ENCODE results near the gene DISC1. TPM values are rescaled to one million over a fixed set of nuclear protein-coding genes. Genes with fewer than 3 reads are reported as not detected.

The DISC1 gene
- total RNA-seq, 2 experiments from 2014 or later: 1.7 to 2.0 TPM

DNA sequence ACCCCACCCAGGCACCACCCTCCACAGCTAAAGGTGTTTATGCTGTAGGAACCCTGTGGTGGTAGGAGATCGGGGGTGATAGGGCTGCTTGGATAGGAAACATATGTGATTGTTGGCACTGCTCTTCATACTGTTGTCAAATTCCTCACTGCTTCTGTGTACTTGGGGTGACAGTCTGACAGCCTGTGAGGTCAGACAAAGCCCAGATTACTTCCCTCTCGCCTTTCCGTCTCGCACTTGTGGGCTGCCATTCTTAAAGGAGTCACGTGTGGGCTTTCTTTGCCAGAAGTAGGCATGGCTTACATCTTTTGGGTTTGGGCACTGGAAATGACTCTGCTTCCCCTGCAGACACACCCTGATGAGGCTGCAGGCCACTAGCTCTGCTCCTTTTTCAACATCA is 363.8 kb downstream of the DISC1 start:
- no peak for DNase-seq
- Mint-ChIP-seq H3K4me3 (no peak overlapping the region), H3K27ac (no peak overlapping the region), H3K36me3 (no peaks in the 10 kb centered on the region), H3K4me1 (peaks cover 2% of the 10 kb centered on the region), H3K27me3 (no peaks in the 10 kb centered on the region), H3K9me3 (no peaks in the 10 kb centered on the region)

DNA sequence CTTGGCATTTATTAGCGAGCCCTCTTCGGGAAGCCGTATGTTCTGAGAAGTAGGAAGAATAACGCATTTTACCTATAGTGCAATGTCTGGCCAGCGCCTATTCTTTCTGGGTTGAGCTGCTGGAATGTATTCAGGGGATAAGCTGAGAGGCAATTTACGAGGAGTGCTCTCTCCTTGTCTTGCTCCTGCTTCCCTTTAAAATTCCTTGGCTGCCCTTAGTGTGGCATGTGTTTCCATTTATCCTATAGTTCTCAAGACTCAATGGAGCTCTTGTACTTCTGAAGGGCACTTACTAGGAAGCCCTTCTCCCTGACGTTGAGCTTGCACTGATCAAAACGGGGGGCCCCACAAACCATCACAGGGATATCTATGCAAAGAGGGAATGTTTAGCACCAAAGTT is 364.6 kb downstream of the DISC1 start:
- H3K36me3 Mint-ChIP-seq: no peaks in the 10 kb centered on the region
- DNase-seq: no peak
- no peak overlapping the region for H3K4me3 Mint-ChIP-seq
- no peaks in the 10 kb centered on the region for H3K9me3 Mint-ChIP-seq
- no peaks in the 10 kb centered on the region for H3K4me1 Mint-ChIP-seq
- no peak overlapping the region for H3K27ac Mint-ChIP-seq
- no peaks in the 10 kb centered on the region for H3K27me3 Mint-ChIP-seq

DNA sequence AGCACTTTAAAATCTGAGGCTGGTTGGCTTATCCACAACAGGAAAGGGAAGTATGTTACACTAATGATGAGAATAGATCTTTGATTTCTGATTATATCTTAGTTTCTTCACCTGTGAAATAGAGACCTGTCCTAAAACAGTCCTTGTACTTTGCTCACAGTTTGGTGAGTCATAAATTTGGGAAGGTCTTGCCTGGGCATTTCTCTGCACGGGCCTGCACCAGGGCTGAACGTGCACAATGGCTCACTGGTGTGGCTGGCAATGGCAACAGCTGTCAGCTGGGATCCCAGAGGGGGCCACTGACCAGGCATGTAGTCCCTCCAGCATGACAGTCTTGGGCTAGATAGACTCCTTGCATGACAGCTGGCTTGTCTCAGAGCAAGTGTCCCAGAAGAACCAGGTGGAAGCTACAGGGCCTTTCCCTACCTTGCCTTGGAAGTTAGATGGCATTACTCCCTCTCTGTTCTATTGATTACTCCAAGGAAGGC is 367.4 kb downstream of the DISC1 start:
- Mint-ChIP-seq H3K27ac (no peak overlapping the region), H3K4me1 (no peaks in the 10 kb centered on the region), H3K4me3 (no peak overlapping the region), H3K36me3 (no peaks in the 10 kb centered on the region), H3K9me3 (no peaks in the 10 kb centered on the region), H3K27me3 (no peaks in the 10 kb centered on the region)
- DNase-seq: no peak

DNA sequence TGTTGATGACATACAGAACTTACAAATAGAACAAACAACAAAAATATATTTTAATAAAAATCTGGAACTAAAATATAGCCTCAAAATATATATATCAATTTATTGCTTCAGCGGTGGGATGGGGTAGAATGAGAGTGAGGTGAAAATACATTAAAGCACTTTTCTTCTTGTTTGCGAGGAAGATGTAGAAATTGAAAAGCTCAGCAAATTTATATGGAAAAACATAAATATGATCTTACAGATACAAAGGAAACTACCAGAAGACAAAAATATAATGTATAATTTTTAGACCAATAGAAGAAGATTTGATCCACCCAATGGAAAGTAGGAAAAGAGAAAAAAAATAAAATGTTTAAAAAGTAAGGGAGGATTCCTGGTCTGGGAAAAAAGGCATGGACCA is 372.2 kb downstream of the DISC1 start:
- Mint-ChIP-seq H3K4me1 (no peaks in the 10 kb centered on the region), H3K27me3 (no peaks in the 10 kb centered on the region), H3K36me3 (no peaks in the 10 kb centered on the region), H3K9me3 (peaks cover 3% of the 10 kb centered on the region), H3K4me3 (no peak overlapping the region), H3K27ac (no peak overlapping the region)
- no peak for DNase-seq

GRCh38 chr1:232005300-232005699 is 378.7 kb downstream of the DISC1 start:
- Mint-ChIP-seq H3K4me3 (no peak overlapping the region), H3K27ac (no peak overlapping the region)

GRCh38 chr1:232009741-232010140 is 383.2 kb downstream of the DISC1 start:
- H3K27me3 Mint-ChIP-seq: no peaks in the 10 kb centered on the region
- DNase-seq: no peak
- peaks cover 3% of the 10 kb centered on the region for H3K36me3 Mint-ChIP-seq
- no peak overlapping the region for H3K27ac Mint-ChIP-seq
- no peak overlapping the region for H3K4me3 Mint-ChIP-seq
- H3K4me1 Mint-ChIP-seq: peaks cover 3% of the 10 kb centered on the region
- no peaks in the 10 kb centered on the region for H3K9me3 Mint-ChIP-seq

More at GRCh38 chr1:232005300-232005699, 378.7 kb downstream of the DISC1 start:
- Mint-ChIP-seq H3K9me3 (no peaks in the 10 kb centered on the region), H3K4me1 (peaks cover 3% of the 10 kb centered on the region), H3K36me3 (peaks cover 3% of the 10 kb centered on the region), H3K27me3 (no peaks in the 10 kb centered on the region)
- no peak for DNase-seq

DNA sequence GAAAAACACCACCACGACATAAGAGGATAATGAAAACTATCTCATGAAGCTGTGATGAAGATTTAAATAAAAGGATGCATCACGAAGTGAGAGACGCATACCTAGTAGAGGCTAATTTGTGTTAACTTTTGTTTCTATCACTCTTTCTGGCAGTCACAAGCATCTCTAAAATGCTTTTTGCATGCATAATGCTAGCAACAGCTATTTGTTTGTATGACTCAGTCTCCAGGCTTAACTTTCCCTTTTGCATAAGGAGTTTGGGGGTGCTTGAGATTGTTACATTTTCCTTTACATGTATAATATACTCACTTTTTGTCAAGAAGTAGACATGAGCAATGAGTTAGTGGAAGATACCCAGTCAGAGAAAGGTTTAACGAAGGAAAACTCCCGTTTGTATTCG is 385.4 kb downstream of the DISC1 start:
- no peaks in the 10 kb centered on the region for H3K4me1 Mint-ChIP-seq
- H3K36me3 Mint-ChIP-seq: peaks cover 5% of the 10 kb centered on the region
- H3K4me3 Mint-ChIP-seq: no peak overlapping the region
- no peaks in the 10 kb centered on the region for H3K27me3 Mint-ChIP-seq
- H3K9me3 Mint-ChIP-seq: no peaks in the 10 kb centered on the region
- H3K27ac Mint-ChIP-seq: no peak overlapping the region
- DNase-seq: no peak

- H3K36me3 Mint-ChIP-seq: peaks cover 2% of the 10 kb centered on the region
- H3K27me3 Mint-ChIP-seq: no peaks in the 10 kb centered on the region
- no peak for DNase-seq
- no peak overlapping the region for H3K27ac Mint-ChIP-seq
- no peak overlapping the region for H3K4me3 Mint-ChIP-seq
- no peaks in the 10 kb centered on the region for H3K9me3 Mint-ChIP-seq
- no peaks in the 10 kb centered on the region for H3K4me1 Mint-ChIP-seq
These were observed 386.3 kb downstream of the DISC1 start for GRCh38 chr1:232012773-232013386.

DNA sequence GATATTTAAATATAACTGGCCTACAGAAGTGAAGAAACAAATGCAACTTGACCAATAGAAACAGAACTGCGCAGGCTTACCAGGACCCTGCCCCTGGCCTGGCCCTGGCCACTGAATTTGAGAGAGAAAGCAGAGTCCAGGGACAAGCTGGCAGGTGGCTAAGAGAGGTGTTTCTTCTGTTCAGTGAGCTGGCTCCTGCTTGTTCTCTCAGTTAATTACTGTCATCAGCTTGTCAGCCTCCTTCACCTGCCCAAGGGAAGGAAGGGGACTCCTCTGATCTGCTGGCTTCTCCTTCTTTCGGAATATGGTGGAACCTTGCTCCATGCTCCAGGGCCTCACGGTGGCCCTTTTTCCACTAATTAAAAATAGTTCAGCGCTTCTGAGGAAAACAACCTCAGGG is 388.4 kb downstream of the DISC1 start:
- no peaks in the 10 kb centered on the region for H3K27me3 Mint-ChIP-seq
- H3K9me3 Mint-ChIP-seq: no peaks in the 10 kb centered on the region
- H3K36me3 Mint-ChIP-seq: peaks cover 2% of the 10 kb centered on the region
- no peak overlapping the region for H3K27ac Mint-ChIP-seq
- H3K4me3 Mint-ChIP-seq: no peak overlapping the region
- H3K4me1 Mint-ChIP-seq: no peaks in the 10 kb centered on the region
- DNase-seq: no peak

DNA sequence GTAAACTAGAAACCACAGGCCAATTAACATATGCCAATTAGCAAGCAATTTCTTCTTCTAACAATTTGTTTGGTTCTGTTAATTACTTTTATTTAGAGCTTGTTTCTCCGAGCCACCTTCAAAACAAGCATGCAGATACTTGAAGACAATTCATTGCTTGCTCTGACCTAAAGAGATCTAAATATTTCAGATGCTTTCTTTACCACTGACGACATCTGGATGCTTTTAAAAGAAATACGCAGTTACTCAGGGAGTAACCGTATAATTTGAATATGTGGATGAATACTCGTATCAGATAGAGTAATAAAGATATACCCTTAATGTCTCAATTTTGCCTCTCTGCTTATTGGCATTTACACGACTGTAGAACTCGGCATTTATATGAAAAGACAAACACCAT is 390.0 kb downstream of the DISC1 start:
- Mint-ChIP-seq H3K4me3 (no peak overlapping the region), H3K36me3 (peaks cover 2% of the 10 kb centered on the region), H3K27me3 (no peaks in the 10 kb centered on the region), H3K9me3 (no peaks in the 10 kb centered on the region), H3K4me1 (no peaks in the 10 kb centered on the region), H3K27ac (no peak overlapping the region)
- no peak for DNase-seq

- H3K9me3 Mint-ChIP-seq: no peaks in the 10 kb centered on the region
- no peaks in the 10 kb centered on the region for H3K27me3 Mint-ChIP-seq
- no peaks in the 10 kb centered on the region for H3K4me1 Mint-ChIP-seq
- peaks cover 2% of the 10 kb centered on the region for H3K36me3 Mint-ChIP-seq
- H3K27ac Mint-ChIP-seq: no peak overlapping the region
- no peak overlapping the region for H3K4me3 Mint-ChIP-seq
- no peak for DNase-seq
These were observed 390.5 kb downstream of the DISC1 start for GRCh38 chr1:232017057-232017456.

DNA sequence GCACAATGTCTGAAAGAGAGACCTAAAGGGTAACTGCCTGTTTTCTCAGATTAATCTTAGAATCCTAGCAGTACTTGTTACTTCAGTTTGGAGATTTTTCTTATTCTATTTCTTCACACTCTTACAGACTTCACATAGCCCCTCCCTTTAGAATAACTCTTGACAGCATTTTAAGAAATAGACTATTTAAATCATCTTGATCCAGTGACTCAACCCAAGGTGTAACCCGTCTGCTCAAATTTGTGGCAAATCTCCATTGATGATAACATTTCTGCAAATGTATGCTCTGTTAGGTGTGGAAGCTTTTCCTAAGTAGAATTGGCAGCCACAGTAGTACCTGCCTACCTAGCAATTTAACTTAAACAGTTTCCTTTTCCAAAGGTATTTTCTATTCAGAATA is 391.2 kb downstream of the DISC1 start:
- peaks cover 2% of the 10 kb centered on the region for H3K36me3 Mint-ChIP-seq
- no peaks in the 10 kb centered on the region for H3K4me1 Mint-ChIP-seq
- no peak overlapping the region for H3K27ac Mint-ChIP-seq
- H3K27me3 Mint-ChIP-seq: no peaks in the 10 kb centered on the region
- DNase-seq: no peak
- H3K9me3 Mint-ChIP-seq: no peaks in the 10 kb centered on the region
- no peak overlapping the region for H3K4me3 Mint-ChIP-seq

GRCh38 chr1:232018231-232019025 is 391.8 kb downstream of the DISC1 start:
- H3K36me3 Mint-ChIP-seq: peaks cover 2% of the 10 kb centered on the region
- no peak for DNase-seq
- H3K4me3 Mint-ChIP-seq: no peak overlapping the region
- no peaks in the 10 kb centered on the region for H3K27me3 Mint-ChIP-seq
- no peaks in the 10 kb centered on the region for H3K4me1 Mint-ChIP-seq
- H3K27ac Mint-ChIP-seq: no peak overlapping the region
- H3K9me3 Mint-ChIP-seq: no peaks in the 10 kb centered on the region

DNA sequence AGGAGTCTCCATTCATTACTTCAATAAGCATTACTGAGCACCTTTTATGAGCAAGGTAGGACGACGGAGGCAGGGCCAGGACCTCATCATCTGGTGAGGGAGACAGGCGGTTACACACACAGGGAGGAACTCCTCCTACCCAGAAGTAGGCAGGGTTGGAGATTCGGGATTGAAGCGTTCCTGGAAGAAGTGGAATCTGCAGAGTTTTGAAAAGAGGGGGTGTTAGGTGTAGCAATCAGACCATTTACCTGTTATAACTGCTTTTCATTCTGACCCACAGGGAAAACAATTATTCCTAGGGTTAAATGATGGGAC is 392.4 kb downstream of the DISC1 start:
- Mint-ChIP-seq H3K4me1 (no peaks in the 10 kb centered on the region), H3K36me3 (peaks cover 2% of the 10 kb centered on the region), H3K27ac (no peak overlapping the region), H3K4me3 (no peak overlapping the region), H3K27me3 (no peaks in the 10 kb centered on the region), H3K9me3 (no peaks in the 10 kb centered on the region)
- DNase-seq: no peak

GRCh38 chr1:232020352-232020751 is 393.8 kb downstream of the DISC1 start:
- Mint-ChIP-seq H3K4me1 (no peaks in the 10 kb centered on the region), H3K36me3 (no peaks in the 10 kb centered on the region), H3K27ac (no peak overlapping the region), H3K4me3 (no peak overlapping the region), H3K9me3 (no peaks in the 10 kb centered on the region), H3K27me3 (no peaks in the 10 kb centered on the region)
- DNase-seq: no peak

GRCh38 chr1:232029315-232029714 is 402.7 kb downstream of the DISC1 start:
- no peaks in the 10 kb centered on the region for H3K9me3 Mint-ChIP-seq
- peaks cover 4% of the 10 kb centered on the region for H3K36me3 Mint-ChIP-seq
- no peak overlapping the region for H3K4me3 Mint-ChIP-seq
- H3K4me1 Mint-ChIP-seq: no peaks in the 10 kb centered on the region
- no peak overlapping the region for H3K27ac Mint-ChIP-seq
- DNase-seq: no peak
- no peaks in the 10 kb centered on the region for H3K27me3 Mint-ChIP-seq
